ENCODE data around the gene NAA80. TPM values are rescaled to one million over a fixed set of nuclear protein-coding genes. Genes with fewer than 3 reads are reported as not detected.
"Not testable (repeated sequence)": the region's sequence is repeated elsewhere in the genome, so short reads cannot be mapped to it uniquely, and the experiment has no call there.

The NAA80 gene
- total RNA-seq, 1 donor from 2014 or later: 8.5 TPM

GRCh38 chr3:50275996-50276761 lies 23.0 kb downstream of the NAA80 start:
- Histone ChIP-seq H3K36me3 (ENCODE audit: control insufficient read depth, insufficient read depth, low read length) (no peaks in the 10 kb centered on the region), H3K27me3 (ENCODE audit: control insufficient read depth, insufficient read depth, low read length) (peaks cover 35% of the 10 kb centered on the region), H3K4me3 (ENCODE audit: low read depth, low read length) (no peak overlapping the region)
- TF ChIP-seq, protein P1, sequence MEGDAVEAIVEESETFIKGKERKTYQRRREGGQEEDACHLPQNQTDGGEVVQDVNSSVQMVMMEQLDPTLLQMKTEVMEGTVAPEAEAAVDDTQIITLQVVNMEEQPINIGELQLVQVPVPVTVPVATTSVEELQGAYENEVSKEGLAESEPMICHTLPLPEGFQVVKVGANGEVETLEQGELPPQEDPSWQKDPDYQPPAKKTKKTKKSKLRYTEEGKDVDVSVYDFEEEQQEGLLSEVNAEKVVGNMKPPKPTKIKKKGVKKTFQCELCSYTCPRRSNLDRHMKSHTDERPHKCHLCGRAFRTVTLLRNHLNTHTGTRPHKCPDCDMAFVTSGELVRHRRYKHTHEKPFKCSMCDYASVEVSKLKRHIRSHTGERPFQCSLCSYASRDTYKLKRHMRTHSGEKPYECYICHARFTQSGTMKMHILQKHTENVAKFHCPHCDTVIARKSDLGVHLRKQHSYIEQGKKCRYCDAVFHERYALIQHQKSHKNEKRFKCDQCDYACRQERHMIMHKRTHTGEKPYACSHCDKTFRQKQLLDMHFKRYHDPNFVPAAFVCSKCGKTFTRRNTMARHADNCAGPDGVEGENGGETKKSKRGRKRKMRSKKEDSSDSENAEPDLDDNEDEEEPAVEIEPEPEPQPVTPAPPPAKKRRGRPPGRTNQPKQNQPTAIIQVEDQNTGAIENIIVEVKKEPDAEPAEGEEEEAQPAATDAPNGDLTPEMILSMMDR (IDR thresholded peaks at IDR 0.05; ENCODE audit: insufficient read depth, low read length, poor library complexity, severe bottlenecking): no peak
- DNase-seq (ENCODE audit: low read depth): no peak

DNA sequence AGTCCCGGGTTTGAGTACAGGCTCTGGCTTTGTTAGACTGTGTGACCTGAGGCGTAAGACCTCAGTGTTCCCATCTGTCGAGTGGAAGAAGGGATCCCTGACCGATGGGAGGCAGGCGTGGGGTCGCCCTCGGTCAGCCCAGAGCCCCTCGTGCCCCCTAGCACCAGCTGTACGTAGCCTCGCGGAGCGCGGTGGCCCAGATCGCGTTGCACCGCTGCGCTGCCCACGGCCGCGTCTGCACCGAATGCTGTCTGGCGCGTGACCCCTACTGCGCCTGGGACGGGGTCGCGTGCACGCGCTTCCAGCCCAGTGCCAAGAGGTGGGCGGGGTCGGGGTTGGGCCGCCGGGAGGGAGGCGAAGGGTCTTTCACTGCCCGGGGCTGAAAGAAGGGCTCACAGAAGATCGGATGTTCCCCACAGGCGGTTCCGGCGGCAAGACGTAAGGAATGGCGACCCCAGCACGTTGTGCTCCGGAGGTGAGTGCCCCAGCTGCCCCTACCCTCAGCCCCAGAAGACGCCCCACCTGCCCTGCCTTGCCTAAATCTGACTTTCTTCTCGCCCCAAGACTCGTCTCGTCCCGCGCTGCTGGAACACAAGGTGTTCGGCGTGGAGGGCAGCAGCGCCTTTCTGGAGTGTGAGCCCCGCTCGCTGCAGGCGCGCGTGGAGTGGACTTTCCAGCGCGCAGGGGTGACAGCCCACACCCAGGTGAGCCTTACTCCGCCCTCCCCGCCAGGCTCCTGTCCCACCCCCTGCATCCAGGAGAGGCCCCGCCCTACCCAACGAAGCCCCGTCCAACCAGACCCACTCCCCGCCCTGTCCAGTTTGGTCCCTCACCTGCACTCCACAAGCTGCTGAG lies 23.8 kb downstream of the NAA80 start:
- TF ChIP-seq, protein P1 (IDR thresholded peaks at IDR 0.05; ENCODE audit: insufficient read depth, low read length, poor library complexity, severe bottlenecking): no peak
- H3K36me3 ChIP-seq (ENCODE audit: control insufficient read depth, insufficient read depth, low read length): no peaks in the 10 kb centered on the region

DNA sequence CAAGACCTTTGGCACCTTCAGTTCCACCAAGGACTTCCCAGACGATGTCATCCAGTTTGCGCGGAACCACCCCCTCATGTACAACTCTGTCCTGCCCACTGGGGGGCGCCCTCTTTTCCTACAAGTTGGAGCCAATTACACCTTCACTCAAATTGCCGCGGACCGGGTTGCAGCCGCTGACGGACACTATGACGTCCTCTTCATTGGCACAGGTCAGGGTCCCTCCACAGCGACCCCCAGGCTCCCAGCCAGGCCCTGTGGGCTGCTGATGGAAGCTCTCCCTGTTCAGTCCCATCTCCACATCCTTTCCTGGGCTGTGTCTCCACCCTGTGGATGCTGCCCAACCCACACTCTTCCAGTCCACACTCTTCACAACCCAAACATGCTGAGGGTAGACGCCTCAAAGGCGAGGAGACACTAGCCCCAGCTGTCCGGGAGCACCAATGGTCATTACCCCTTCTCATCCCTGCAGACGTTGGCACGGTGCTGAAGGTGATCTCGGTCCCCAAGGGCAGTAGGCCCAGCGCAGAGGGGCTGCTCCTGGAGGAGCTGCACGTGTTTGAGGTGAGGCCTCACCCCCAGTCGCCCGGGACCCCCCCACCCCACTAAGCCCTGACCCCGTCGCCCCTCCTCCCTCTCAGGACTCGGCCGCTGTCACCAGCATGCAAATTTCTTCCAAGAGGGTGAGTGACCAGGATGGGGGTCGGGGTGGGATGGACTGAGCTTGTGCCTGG lies 24.7 kb downstream of the NAA80 start:
- TF ChIP-seq, protein P1 (IDR thresholded peaks at IDR 0.05; ENCODE audit: insufficient read depth, low read length, poor library complexity, severe bottlenecking): peak; percentile 72
- H3K36me3 ChIP-seq (ENCODE audit: control insufficient read depth, insufficient read depth, low read length): no peaks in the 10 kb centered on the region
- no peak for DNase-seq (ENCODE audit: low read depth)

More for the DNA sequence above, 23.8 kb downstream of the NAA80 start:
- H3K4me3 ChIP-seq (ENCODE audit: low read depth, low read length): no peak overlapping the region
- peaks cover 35% of the 10 kb centered on the region for H3K27me3 ChIP-seq (ENCODE audit: control insufficient read depth, insufficient read depth, low read length)
- DNase-seq (ENCODE audit: low read depth): no peak

GRCh38 chr3:50273689-50274065 lies 25.5 kb downstream of the NAA80 start:
- Histone ChIP-seq H3K36me3 (ENCODE audit: control insufficient read depth, insufficient read depth, low read length) (no peaks in the 10 kb centered on the region), H3K4me3 (ENCODE audit: low read depth, low read length) (no peak overlapping the region), H3K27me3 (ENCODE audit: control insufficient read depth, insufficient read depth, low read length) (peaks cover 35% of the 10 kb centered on the region)
- TF ChIP-seq, protein P1 (IDR thresholded peaks at IDR 0.05; ENCODE audit: insufficient read depth, low read length, poor library complexity, severe bottlenecking): no peak
- no peak for DNase-seq (ENCODE audit: low read depth)

More for the DNA sequence above, 24.7 kb downstream of the NAA80 start:
- Histone ChIP-seq H3K27me3 (ENCODE audit: control insufficient read depth, insufficient read depth, low read length) (peaks cover 35% of the 10 kb centered on the region), H3K4me3 (ENCODE audit: low read depth, low read length) (no peak overlapping the region)

GRCh38 chr3:50272911-50273688 lies 26.1 kb downstream of the NAA80 start:
- peaks cover 35% of the 10 kb centered on the region for H3K27me3 ChIP-seq (ENCODE audit: control insufficient read depth, insufficient read depth, low read length)
- DNase-seq (ENCODE audit: low read depth): peak; percentile 28
- H3K4me3 ChIP-seq (ENCODE audit: low read depth, low read length): peak overlapping the region; percentile 13
- H3K36me3 ChIP-seq (ENCODE audit: control insufficient read depth, insufficient read depth, low read length): no peaks in the 10 kb centered on the region
- TF ChIP-seq, protein P1 (IDR thresholded peaks at IDR 0.05; ENCODE audit: insufficient read depth, low read length, poor library complexity, severe bottlenecking): peak; percentile 95

DNA sequence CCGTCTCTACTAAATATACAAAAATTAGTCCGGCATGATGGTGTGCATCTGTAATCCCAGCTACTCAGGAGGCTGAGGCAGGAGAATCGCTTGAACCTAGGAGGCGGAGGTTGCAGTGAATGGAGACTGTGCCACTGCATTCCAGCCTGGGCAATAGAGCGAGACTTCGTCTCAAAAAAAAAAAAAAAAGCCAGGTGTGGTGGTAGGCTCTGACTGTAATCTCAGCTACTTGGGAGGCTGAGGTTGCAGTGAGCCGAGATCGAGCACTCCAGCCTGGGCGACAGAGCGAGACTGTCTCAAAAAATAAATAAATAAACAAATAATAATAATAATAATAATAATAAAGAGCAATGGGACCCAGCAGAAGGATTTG lies 26.7 kb downstream of the NAA80 start:
- peaks cover 35% of the 10 kb centered on the region for H3K27me3 ChIP-seq (ENCODE audit: control insufficient read depth, insufficient read depth, low read length)
- H3K36me3 ChIP-seq (ENCODE audit: control insufficient read depth, insufficient read depth, low read length); H3K4me3 ChIP-seq (ENCODE audit: low read depth, low read length); DNase-seq (ENCODE audit: low read depth): not testable (repeated sequence)
